HL-60/S4 treated with phorbol 12-myristate 13-acetate at 8.2 ng/mL for 4 days and 3 days (cell line): ENCODE data around the gene TTK.
"Not testable (repeated sequence)": the region's sequence is repeated elsewhere in the genome, so short reads cannot be mapped to it uniquely, and the experiment has no call there.

Experiments used
- in situ Hi-C: fragments of 300-500 bp; cut with MboI; formaldehyde crosslinking; loops from 2 replicates; pipeline ENCODE4 v1.15.0; 2022; ENCODE audit warnings: low sequenced_read_pairs

TTK gene

DNA sequence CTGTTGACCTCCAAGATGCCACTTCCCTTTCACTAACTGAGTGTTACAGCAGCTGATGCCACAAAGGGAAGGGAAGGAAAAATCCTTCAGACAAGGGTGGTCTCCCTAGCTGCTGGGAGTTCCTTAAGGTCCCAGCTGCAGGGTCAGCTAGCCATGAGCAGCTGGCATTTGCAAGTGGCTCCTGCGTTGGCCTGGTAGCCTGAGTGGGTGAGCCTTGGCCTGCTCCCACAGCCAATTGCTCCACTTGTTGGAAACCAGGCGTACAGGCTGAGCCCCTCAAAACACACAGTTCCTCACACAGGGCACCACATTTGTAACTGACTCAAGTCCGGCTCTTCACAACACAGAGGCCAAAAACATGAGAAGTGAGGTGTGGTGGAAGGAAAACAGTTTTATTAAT is 16.7 kb downstream of the TTK start:
- in situ Hi-C loops: no loop called here

DNA sequence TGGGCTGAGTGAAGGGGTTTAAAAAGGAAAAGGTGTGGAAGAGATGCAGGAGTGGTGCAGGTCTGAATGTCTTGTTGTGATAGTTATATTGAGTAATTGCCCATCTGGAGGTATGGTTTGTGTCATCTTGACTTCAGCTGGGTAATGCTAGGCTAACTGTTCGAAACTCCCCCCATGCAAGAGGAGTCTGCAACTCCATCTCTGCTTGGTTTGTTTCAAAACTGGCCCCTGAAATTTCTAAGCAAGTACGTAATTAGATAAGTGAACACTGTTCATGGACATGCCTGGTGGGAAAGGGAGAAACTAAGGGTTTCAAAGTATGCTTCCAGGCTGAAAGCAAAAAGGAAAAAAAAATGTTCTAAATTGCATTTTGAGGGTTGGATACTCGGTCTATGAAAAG is 17.1 kb downstream of the TTK start:
- in situ Hi-C loops: no loop called here

DNA sequence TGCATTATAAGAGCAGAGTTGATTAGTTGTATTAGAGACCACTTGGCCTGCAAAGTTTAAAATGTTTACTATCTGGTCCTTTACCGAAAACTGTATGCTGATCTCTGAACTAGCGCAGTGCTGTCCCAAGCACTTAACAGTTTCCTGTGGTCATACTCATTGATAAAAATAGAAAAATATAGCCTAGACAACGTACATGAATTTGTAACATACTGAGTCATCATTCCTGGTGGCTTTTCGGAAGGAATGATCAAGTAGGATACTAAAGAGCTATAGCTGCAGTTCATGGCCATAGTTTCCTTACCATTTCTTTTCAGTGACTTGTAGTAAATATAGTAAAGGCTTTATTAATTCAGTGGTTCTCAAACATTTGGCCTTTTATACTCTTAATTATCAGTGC is 18.4 kb downstream of the TTK start:
- in situ Hi-C loops: no loop called here

DNA sequence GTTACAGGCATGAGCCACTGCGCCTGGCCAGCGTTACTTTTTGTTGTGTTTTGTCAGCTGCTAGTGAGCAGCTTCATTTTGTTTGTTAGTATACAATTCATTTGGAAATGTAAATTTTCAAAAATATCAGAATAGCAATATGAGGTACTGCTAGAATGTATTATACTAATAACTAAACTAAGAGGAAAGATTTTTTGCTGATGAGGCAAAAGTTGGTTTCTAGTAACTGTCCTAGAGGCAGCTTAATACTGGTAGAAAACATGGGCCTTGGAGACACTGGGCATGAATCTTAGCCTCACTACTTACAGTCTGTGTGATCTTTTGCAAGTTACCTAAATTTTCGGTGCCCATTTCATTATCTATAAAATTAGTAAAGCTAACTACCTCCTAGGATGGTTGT is 24.1 kb downstream of the TTK start:
- in situ Hi-C loops: no loop called here

DNA sequence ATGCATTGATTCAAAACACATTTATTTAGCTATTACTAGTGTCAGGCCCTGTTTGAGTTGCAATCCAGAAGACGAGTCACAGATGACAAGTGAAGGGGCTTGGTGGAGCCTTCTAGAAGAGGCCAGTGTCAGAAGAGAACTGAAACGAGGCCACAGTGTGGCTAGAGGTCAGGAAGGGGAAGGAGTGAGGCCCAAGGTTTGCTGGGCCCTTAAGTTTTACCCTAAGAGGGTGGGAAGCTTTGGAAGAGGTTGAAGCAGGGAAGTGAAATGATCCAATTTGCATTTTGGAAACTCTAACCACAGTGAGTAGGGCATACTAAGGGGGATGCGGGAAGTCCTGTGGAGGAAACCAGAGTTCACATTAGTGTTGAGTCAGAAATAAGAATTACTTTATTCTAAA is 25.0 kb downstream of the TTK start:
- in situ Hi-C loops: no loop called here

DNA sequence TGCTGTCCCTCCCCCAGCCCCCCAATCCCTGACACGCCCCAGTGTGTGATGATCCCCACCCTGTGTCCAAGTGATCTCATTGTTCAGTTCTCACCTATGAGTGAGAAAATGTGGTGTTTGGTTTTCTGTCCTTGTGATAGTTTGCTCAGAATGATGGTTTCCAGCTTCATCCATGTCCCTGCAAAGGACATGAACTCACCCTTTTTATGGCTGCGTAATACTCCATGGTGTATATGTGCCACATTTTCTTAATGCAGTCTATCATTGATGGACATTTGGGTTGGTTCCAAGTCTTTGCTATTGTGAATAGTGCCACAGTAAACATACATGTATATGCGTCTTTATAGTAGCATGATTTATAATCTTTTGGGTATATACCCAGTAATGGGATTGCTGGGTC is 43.8 kb downstream of the TTK start:
- in situ Hi-C loops: not testable (repeated sequence)

DNA sequence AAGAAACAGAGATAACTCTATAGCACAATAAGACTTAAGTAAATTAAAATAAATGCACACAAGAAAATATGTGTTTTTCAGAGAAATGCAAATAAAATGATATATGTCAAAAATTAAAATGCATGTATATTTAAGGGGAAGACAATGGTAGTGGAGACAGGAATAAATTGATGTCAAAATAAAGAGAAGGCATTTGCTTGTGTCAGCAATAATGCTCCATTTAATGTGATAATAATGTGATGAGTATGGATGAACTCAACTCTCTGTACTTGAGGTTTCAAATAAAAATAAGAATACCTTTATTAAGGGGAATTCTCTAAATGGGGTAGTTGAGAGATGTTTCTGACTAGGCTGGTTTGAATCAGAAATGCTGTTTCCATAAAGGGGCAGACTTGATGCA is 56.3 kb downstream of the TTK start:
- in situ Hi-C loops: no loop called here

DNA sequence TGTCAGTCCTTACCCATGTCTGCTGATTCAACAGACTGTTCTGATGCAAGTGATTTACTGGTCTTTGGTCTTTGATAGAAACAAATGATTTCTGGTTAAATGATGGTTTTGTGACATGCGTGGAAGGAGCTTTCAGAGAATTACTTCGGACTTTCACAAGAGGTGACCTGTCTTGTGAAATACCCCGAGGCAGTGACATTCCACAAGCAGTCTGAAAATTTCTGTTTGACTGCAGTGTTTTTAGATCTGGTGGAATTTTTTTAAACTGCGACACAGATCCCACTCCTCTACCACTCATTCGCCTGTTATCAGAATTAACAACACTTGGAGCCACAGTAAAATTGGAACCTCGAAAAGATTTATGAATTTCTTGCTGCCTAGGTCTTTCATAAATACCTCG is 63.7 kb downstream of the TTK start:
- in situ Hi-C loops: not testable (repeated sequence)

DNA sequence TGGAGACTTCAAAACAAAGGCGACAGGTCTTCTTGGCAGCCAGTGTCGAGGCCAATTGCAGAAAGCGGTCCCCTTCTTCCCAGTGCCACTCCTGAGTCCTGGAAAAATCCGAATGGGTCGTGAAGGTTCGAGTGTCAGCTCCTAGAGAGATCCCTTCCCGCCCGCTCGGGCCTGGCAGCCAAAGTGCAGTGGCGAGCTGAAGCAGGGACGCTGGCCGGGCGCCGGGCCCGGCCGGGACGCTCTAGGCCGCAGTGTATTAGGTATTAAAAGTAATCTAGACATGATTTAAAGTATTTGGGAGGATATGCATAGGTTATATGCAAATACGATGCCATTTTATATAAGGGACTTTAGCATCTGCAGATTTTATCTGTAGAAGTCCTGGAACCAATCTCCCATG is 66.0 kb downstream of the TTK start:
- in situ Hi-C loops: not testable (repeated sequence)

DNA sequence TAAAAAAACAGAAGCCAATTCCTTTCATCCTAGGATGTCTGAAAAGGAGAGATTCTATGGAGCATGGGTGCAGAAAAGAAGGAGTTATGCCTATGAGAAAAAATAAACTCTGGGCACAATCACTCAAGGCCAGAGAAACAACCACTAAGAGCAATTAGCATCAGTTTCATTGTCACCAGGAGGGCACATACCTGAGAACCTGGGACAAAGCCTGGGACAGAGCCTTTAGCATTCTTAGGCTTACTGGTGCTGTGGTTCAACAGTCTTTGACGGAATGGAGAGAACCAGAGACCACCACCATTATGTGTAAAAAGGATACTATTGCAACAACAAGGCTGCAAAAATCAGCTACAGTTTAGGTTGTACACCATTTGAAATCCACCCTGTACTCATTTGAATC is 72.6 kb downstream of the TTK start:
- in situ Hi-C loops: no loop called here

DNA sequence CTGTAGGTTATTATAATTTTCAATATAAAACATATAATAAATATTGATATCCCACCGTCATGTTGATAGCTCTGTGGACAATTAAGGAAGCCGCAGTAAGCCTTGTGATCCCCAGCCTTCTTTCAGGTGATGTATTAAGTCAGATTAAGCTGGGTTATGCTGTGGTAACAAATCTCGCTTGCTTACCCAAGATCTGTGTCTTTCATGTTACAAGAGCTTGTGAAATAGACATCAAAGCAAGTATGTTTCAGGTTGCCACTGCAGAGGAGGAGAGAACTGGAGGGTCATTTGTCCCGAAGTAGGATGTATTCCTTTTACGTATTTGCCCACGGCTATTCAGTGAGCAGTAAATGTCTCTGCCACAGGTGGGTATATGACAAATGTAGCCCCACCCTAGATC is 84.2 kb downstream of the TTK start:
- in situ Hi-C loops: no loop called here

DNA sequence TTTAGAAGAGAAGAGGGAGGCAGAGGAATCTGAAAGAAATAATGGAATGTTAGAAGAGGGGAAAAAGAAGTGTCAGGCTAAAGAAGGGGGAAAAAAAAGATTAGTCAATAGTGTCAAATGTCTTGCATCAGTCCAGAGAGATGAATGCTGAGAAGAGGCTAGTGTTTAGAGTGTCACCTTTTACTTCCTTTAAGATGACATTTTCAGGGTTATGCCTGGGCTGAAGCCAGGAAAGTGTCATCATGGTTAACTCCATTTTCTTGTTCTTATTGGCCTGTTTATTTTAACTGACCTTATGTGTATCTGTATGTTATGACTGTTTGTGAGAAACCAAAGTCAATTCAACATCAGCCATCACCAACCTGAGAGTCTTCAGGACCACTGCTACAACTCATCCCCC is 87.1 kb downstream of the TTK start:
- in situ Hi-C loops: no loop called here
